Activated T-helper 1 cell treated with anti-CD3 and anti-CD28 coated beads, Interleukin-12 subunit alpha, Interleukin-12 subunit beta, Interleukin-2, Interleukin-4 antibody, amounts not matched to agents 30 ng/mL and 10 ng/mL and 1 ng/mL, durations not matched to agents 14 hours and 24 hours and 36 hours (primary cell): Measurements from ENCODE around the gene IMMT. TPM values are rescaled to one million over a fixed set of nuclear protein-coding genes. Genes with fewer than 3 reads are reported as not detected.

Experiments used
- DNase-seq: peaks from one replicate; pipeline ENCODE4 v3.0.0; 2021; ENCODE audit warnings: low spot score
- H3K27ac Mint-ChIP-seq: one replicate; pipeline ENCODE4 v1.8.0; 2021; ENCODE audit warnings: mild to moderate bottlenecking, mixed read lengths
- H3K27me3 Mint-ChIP-seq: one replicate; pipeline ENCODE4 v1.8.0; 2022; ENCODE audit warnings: mild to moderate bottlenecking, moderate library complexity, mixed read lengths; ENCODE audit not compliant: insufficient read depth
- H3K36me3 Mint-ChIP-seq: one replicate; pipeline ENCODE4 v1.8.0; 2021; ENCODE audit warnings: low read depth, mixed read lengths
- H3K4me1 Mint-ChIP-seq: one replicate; pipeline ENCODE4 v1.8.0; 2021; ENCODE audit warnings: low read depth, mixed read lengths
- H3K4me3 Mint-ChIP-seq: one replicate; pipeline ENCODE4 v1.8.0; 2021; ENCODE audit warnings: mild to moderate bottlenecking, moderate library complexity, mixed read lengths
- H3K9me3 Mint-ChIP-seq: one replicate; pipeline ENCODE4 v1.8.0; 2021; ENCODE audit warnings: mixed read lengths
- intact Hi-C: fragments of 100-400 bp; cut with micrococcal nuclease; formaldehyde crosslinking; loops from one replicate; pipeline ENCODE4 v1.15.1; 2024
- total RNA-seq: library from RNA; stranded (reverse); gene quantifications from 2 replicates; pipeline ENCODE4 v1.2.3, GENCODE V29; 2022

The IMMT gene
- total RNA-seq, 1 donor from 2014 or later, result 164 TPM

GRCh38 chr2:86223927-86224560 is 28.8 kb upstream of the IMMT start:
- no peaks in the 10 kb centered on the region for H3K27me3 Mint-ChIP-seq
- H3K4me1 Mint-ChIP-seq, result peaks cover 31% of the 10 kb centered on the region
- no peak overlapping the region for H3K4me3 Mint-ChIP-seq
- intact Hi-C loops, result no loop called here
- DNase-seq, result no peak
- H3K36me3 Mint-ChIP-seq, result no peaks in the 10 kb centered on the region
- H3K9me3 Mint-ChIP-seq, result no peaks in the 10 kb centered on the region
- no peak overlapping the region for H3K27ac Mint-ChIP-seq

GRCh38 chr2:86223140-86223926 is 28.1 kb upstream of the IMMT start:
- no peak overlapping the region for H3K27ac Mint-ChIP-seq
- no peaks in the 10 kb centered on the region for H3K27me3 Mint-ChIP-seq
- H3K4me1 Mint-ChIP-seq, result peaks cover 38% of the 10 kb centered on the region
- no peaks in the 10 kb centered on the region for H3K36me3 Mint-ChIP-seq
- peaks cover under 1% of the 10 kb centered on the region for H3K9me3 Mint-ChIP-seq
- DNase-seq, result no peak
- intact Hi-C loops, result no loop called here
- H3K4me3 Mint-ChIP-seq, result no peak overlapping the region

- intact Hi-C loops, result loop anchor here (1.0 kb wide), 2 partner anchors 76 to 147 kb away; no protein-coding TSS in a partner anchor
- Mint-ChIP-seq H3K27me3 (no peaks in the 10 kb centered on the region), H3K4me3 (no peak overlapping the region), H3K9me3 (peaks cover 8% of the 10 kb centered on the region), H3K4me1 (peaks cover 51% of the 10 kb centered on the region), H3K27ac (no peak overlapping the region), H3K36me3 (peaks cover 7% of the 10 kb centered on the region)
- peak; percentile 20 for DNase-seq
These were observed 25.9 kb upstream of the IMMT start for GRCh38 chr2:86221066-86221684.

GRCh38 chr2:86219896-86220295 is 24.6 kb upstream of the IMMT start:
- intact Hi-C loops, result no loop called here
- peaks cover 7% of the 10 kb centered on the region for H3K36me3 Mint-ChIP-seq
- H3K27ac Mint-ChIP-seq, result no peak overlapping the region
- peaks cover 8% of the 10 kb centered on the region for H3K9me3 Mint-ChIP-seq
- H3K4me1 Mint-ChIP-seq, result peaks cover 44% of the 10 kb centered on the region
- DNase-seq, result no peak
- H3K4me3 Mint-ChIP-seq, result no peak overlapping the region
- H3K27me3 Mint-ChIP-seq, result no peaks in the 10 kb centered on the region

DNA sequence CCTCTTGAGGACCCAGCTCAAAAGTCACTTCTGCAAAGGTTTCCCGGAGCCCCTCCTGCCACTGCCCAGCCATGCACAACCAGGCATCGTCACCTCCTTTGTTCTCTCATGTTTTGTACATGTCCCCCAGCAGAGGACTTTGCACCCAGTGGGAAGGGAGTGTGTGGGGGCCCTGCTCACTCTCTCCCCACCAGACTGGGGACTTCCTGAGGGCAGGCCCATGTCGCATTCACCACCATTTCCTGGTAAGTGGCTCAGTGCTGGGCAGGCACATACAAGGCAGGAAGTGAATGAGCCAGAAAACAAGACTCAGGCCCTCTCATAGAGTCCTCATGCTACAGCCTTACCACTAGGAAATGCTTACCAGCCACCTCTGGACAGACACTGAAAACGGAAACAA is 22.9 kb upstream of the IMMT start:
- no peaks in the 10 kb centered on the region for H3K27me3 Mint-ChIP-seq
- H3K9me3 Mint-ChIP-seq, result peaks cover 8% of the 10 kb centered on the region
- H3K27ac Mint-ChIP-seq, result no peak overlapping the region
- no peak for DNase-seq
- no peak overlapping the region for H3K4me3 Mint-ChIP-seq
- intact Hi-C loops, result no loop called here
- H3K36me3 Mint-ChIP-seq, result peaks cover 8% of the 10 kb centered on the region
- H3K4me1 Mint-ChIP-seq, result peaks cover 30% of the 10 kb centered on the region

DNA sequence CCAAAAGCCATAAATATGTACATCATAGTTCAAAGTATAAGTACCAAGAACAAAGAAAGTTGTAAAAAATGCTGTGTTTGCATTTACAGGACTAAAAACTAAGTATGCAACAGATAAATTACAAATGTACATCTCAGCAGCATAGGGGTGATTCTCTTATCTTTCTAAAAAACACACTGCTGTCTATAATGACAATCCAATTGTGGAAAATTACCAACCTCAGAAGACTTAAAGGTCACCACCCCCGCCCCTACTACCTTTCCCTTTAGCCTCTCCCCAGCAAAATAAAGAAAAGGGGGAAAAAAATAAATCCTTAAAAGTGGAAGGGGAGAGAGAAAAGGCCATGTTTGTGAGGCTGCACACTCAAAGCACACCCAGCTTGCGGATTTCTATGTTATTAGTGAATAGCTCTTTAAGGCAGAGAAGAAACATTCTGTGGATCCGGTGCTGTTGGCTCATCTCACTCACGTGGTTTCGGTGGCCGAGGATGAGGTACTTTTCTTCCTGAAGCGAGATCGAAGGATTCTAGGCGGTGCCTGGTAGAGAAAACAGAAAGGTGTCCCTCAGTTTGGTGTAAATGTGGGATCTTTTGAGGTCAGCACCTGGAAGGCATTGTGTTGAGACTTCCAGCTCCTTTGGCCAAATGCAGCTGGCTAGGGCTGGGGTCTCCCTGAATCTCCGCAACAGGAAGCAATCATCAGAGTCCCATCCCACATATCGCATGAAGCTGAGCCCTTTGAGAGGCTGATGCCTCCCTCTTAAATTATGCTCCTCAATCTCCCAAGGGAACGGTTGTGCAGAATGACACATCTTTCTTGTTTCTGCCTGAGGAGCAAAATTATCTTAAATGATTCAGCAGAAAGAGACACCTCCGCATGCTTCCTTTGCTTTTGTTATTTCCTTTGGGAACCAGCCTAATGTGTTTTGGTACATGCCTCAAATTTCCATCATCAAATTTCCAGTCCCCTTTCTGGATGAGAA is 21.6 kb upstream of the IMMT start:
- H3K27ac Mint-ChIP-seq, result no peak overlapping the region
- H3K9me3 Mint-ChIP-seq, result peaks cover 8% of the 10 kb centered on the region
- no peak overlapping the region for H3K4me3 Mint-ChIP-seq
- H3K27me3 Mint-ChIP-seq, result no peaks in the 10 kb centered on the region
- intact Hi-C loops, result no loop called here
- no peak for DNase-seq
- peaks cover 30% of the 10 kb centered on the region for H3K4me1 Mint-ChIP-seq
- H3K36me3 Mint-ChIP-seq, result peaks cover 15% of the 10 kb centered on the region

- no peaks in the 10 kb centered on the region for H3K27me3 Mint-ChIP-seq
- DNase-seq, result no peak
- no peak overlapping the region for H3K4me3 Mint-ChIP-seq
- H3K9me3 Mint-ChIP-seq, result peaks cover 8% of the 10 kb centered on the region
- H3K4me1 Mint-ChIP-seq, result peaks cover 21% of the 10 kb centered on the region
- H3K36me3 Mint-ChIP-seq, result peaks cover 34% of the 10 kb centered on the region
- intact Hi-C loops, result no loop called here
- H3K27ac Mint-ChIP-seq, result no peak overlapping the region
These were observed 19.2 kb upstream of the IMMT start for GRCh38 chr2:86214503-86214832.

GRCh38 chr2:86213699-86214502 is 18.6 kb upstream of the IMMT start:
- no peak overlapping the region for H3K27ac Mint-ChIP-seq
- peaks cover 19% of the 10 kb centered on the region for H3K4me1 Mint-ChIP-seq
- peaks cover 8% of the 10 kb centered on the region for H3K9me3 Mint-ChIP-seq
- H3K36me3 Mint-ChIP-seq, result peaks cover 37% of the 10 kb centered on the region
- intact Hi-C loops, result no loop called here
- H3K27me3 Mint-ChIP-seq, result no peaks in the 10 kb centered on the region
- no peak for DNase-seq
- H3K4me3 Mint-ChIP-seq, result no peak overlapping the region

DNA sequence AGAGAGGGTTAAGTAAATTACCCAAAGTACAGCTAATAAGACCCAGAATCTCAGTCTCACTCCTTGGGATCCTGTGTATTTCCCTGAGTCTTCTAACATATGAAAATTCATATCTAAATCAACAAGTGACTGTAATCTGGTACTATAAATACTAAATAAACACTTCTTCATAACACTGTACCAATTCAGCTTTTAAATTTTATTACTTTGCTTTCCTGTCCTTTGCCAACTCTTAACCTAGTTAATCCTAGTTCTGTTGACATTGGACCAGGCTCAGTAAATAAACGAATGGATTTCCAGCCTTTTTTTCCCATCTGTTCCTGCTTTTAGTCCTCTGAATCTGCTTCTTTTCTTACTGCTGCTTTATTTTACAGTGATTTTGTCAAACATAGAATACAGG is 17.8 kb upstream of the IMMT start:
- no peak overlapping the region for H3K27ac Mint-ChIP-seq
- H3K4me3 Mint-ChIP-seq, result no peak overlapping the region
- intact Hi-C loops, result no loop called here
- H3K9me3 Mint-ChIP-seq, result peaks cover 5% of the 10 kb centered on the region
- H3K4me1 Mint-ChIP-seq, result peaks cover 11% of the 10 kb centered on the region
- no peak for DNase-seq
- no peaks in the 10 kb centered on the region for H3K27me3 Mint-ChIP-seq
- peaks cover 38% of the 10 kb centered on the region for H3K36me3 Mint-ChIP-seq

GRCh38 chr2:86211796-86212188 is 16.5 kb upstream of the IMMT start:
- H3K36me3 Mint-ChIP-seq, result peaks cover 40% of the 10 kb centered on the region
- H3K9me3 Mint-ChIP-seq, result no peaks in the 10 kb centered on the region
- no peak overlapping the region for H3K4me3 Mint-ChIP-seq
- no peak overlapping the region for H3K27ac Mint-ChIP-seq
- DNase-seq, result no peak
- no peaks in the 10 kb centered on the region for H3K27me3 Mint-ChIP-seq
- intact Hi-C loops, result no loop called here
- peaks cover 6% of the 10 kb centered on the region for H3K4me1 Mint-ChIP-seq

DNA sequence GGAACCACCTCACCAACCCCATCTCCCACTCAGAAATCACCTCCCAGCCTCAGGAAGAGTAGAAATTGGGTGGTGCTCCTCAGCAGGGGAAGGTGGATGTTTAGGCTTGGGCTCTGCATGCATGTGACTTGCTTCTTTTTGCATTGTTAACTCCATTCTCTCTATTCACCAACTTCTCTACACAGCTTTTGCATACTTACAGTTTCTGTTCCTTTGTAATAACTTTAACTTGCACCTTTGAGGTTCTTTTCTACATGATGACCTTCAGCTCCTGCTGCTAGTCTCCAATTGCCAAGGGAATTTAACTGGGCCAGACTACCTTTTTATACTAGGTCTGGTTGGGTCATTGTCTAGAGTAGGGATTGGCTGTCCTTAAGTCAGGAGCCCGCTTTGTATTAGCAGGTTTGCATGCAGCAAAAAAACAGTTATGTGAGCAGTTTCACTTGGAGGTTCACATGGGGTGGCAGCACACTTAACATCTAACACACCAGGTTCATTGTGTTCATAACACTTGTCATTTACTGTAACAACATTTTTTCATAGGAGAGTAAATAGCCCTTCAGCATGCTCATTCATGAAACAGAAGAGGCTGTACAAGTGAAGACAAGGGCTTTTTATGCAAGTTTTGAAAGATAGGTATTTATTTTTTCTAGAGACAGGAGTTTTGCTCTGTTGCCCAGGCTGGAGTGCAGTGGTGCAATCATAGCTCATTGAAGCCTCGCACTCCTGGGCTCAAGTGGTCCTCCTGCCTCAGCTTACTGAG is 16.0 kb upstream of the IMMT start:
- intact Hi-C loops, result no loop called here
- Mint-ChIP-seq H3K27ac (no peak overlapping the region), H3K36me3 (peaks cover 44% of the 10 kb centered on the region), H3K4me1 (peaks cover under 1% of the 10 kb centered on the region), H3K27me3 (no peaks in the 10 kb centered on the region), H3K4me3 (no peak overlapping the region), H3K9me3 (no peaks in the 10 kb centered on the region)
- no peak for DNase-seq
